ENCODE results near the gene TSPAN1.
A peak's percentile ranks its signal among the peaks of the same experiment; 100 is the strongest.

GRCh38 chr1:46193984-46194570 is 19.2 kb downstream of the TSPAN1 start:
- no peak for TF ChIP-seq YY1 (IDR thresholded peaks at IDR 0.05; ENCODE audit: low read depth)
- TF ChIP-seq FOXM1 (IDR thresholded peaks at IDR 0.05; ENCODE audit: borderline replicate concordance, low read depth) = no peak
- no peak for TF ChIP-seq USF1 (IDR thresholded peaks at IDR 0.05)
- TF ChIP-seq CEBPB (IDR thresholded peaks at IDR 0.05) = no peak
- no peak for TF ChIP-seq TAF1 (IDR thresholded peaks at IDR 0.05; ENCODE audit: low read depth)
- peak; percentile 31; the same call in 1 of the 2 replicates for TF ChIP-seq MAX (IDR thresholded peaks at IDR 0.05)
- no peak for TF ChIP-seq REST (IDR thresholded peaks at IDR 0.05; ENCODE audit: low read depth)
- peak; percentile 44; the same call in 1 of the 2 replicates for TF ChIP-seq NFIC (IDR thresholded peaks at IDR 0.05)
- TF ChIP-seq EGR1 (IDR thresholded peaks at IDR 0.05) = no peak
- TF ChIP-seq CREB1 (IDR thresholded peaks at IDR 0.05; ENCODE audit: low read depth) = no peak
- TF ChIP-seq RAD21 (IDR thresholded peaks at IDR 0.05; ENCODE audit: low read depth) = no peak
- no peak for TF ChIP-seq EP300 (IDR thresholded peaks at IDR 0.05; ENCODE audit: borderline replicate concordance)
